Suprapubic skin (tissue), 3 donors: Measurements from ENCODE around the gene OR7G1.

Source experiments
- CTCF ChIP-seq, 2 donors: fragments of 200-600 bp in 1 of 2; fragments of 450-650 bp in 1 of 2; sonication (generic) in 1 of 2; IDR thresholded peaks; one replicate each; pipeline ENCODE4 v1.5.1; 2016 to 2019; ENCODE audit warnings: antibody characterized with exemption in 2 of 2, mild to moderate bottlenecking in 1 of 2, moderate library complexity in 1 of 2
- EP300 ChIP-seq: sonication (generic); formaldehyde crosslinking; IDR thresholded peaks from one replicate; pipeline ENCODE4 v1.6.1; 2017; ENCODE audit warnings: antibody characterized with exemption

GRCh38 chr19:9075064-9075949, 40.3 kb downstream of the OR7G1 start:
- TF ChIP-seq CTCF (IDR thresholded peaks at IDR 0.05), result no peak
- no peak for TF ChIP-seq EP300
